Measurements from ENCODE around the gene PCBP2.
A peak's percentile ranks its signal among the peaks of the same experiment; 100 is the strongest.

Gene PCBP2

DNA sequence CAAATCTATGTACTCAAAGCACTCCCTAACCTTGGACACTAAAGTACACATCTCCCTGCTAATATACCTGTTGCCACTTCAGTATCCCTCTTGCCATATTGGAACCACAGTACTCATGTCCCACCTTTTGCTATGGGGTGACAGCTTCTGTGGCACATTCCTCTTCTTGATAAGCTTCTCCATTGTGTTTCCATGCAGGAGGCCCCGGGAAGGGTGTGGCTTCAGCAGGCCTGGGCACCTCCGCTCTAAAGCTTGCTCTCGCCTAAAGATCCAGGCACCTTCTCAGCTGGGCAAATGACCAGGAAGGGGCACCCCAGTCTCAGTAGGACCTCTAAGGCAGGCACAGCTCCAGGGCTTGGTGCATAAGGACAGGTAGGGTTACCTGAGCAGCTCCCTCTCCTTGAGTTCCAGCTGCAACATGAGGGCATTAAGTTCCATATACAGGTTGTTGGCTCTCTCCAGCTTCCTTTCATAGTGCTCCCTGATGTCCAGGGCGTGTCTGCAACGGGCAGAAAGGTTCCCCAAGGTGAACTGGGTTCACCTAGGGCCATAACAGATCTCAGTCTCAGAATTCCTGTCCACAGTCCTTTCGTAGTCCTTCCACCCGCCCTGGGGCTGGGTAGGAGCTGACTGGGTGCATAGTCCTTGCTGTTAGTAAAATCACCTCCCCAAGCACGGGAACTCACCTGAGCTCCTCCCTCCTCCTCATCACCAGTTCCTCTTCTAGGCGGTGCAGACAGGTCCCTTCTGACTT lies 31.5 kb downstream of the PCBP2 start:
- H3K4me3 ChIP-seq (ENCODE audit: low read depth, low read length): no peak overlapping the region
- peak; percentile 33 for DNase-seq (ENCODE audit: low read depth)
- TF ChIP-seq CTCF (IDR thresholded peaks at IDR 0.05; ENCODE audit: insufficient read depth, low read depth, low read length, missing control alignments): no peak

- TF ChIP-seq CTCF (IDR thresholded peaks at IDR 0.05; ENCODE audit: insufficient read depth, low read depth, low read length, missing control alignments): no peak
- H3K4me3 ChIP-seq (ENCODE audit: low read depth, low read length): no peak overlapping the region
- DNase-seq (ENCODE audit: low read depth): peak; percentile 26
These were observed 32.1 kb downstream of the PCBP2 start for GRCh38 chr12:53483979-53484377.

- DNase-seq (ENCODE audit: low read depth): no peak
- no peak overlapping the region for H3K4me3 ChIP-seq (ENCODE audit: low read depth, low read length)
- no peak for TF ChIP-seq CTCF (IDR thresholded peaks at IDR 0.05; ENCODE audit: insufficient read depth, low read depth, low read length, missing control alignments)
These were observed 33.0 kb downstream of the PCBP2 start for GRCh38 chr12:53484686-53485575.

DNA sequence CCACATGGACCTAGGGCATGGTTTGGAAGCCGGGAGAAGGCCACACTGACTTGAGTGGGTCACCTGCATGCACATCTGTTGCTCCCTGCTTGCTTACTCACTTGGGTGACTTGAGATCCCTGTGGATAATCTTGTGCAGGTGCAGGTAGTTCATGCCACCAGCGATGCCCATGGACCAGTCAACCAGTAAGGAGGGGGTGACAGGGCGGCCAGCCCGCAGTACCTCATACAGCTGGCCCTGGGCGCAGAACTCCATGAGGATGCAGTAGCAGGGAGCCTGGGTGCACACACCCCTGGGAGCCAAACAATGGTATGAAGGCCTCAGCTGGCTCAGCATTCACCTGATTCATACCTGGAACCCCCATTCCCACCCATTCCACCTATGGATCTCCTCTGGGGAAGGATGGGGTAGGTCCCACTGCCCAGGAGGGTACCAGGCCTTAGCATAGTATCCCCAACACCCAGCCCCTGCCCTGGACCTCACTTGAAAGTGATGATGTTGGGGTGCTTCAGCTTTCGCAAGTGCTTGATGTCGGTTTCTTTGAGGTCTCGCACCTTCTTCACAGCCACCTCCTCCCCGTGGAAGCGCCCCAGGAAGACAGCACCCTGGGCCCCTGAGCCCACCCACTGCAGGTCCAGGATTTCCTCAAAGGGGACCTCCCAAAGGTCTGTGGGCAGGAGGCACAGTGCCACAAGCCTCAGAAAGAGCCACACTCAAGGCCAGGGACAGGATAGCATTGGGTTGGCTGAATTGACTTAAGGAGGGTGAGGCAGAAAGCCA lies 34.2 kb downstream of the PCBP2 start:
- TF ChIP-seq CTCF (IDR thresholded peaks at IDR 0.05; ENCODE audit: insufficient read depth, low read depth, low read length, missing control alignments): no peak
- no peak overlapping the region for H3K4me3 ChIP-seq (ENCODE audit: low read depth, low read length)
- no peak for DNase-seq (ENCODE audit: low read depth)

GRCh38 chr12:53486736-53487487 lies 35.0 kb downstream of the PCBP2 start:
- H3K4me3 ChIP-seq (ENCODE audit: low read depth, low read length): no peak overlapping the region
- DNase-seq (ENCODE audit: low read depth): no peak
- TF ChIP-seq CTCF (IDR thresholded peaks at IDR 0.05; ENCODE audit: insufficient read depth, low read depth, low read length, missing control alignments): no peak

DNA sequence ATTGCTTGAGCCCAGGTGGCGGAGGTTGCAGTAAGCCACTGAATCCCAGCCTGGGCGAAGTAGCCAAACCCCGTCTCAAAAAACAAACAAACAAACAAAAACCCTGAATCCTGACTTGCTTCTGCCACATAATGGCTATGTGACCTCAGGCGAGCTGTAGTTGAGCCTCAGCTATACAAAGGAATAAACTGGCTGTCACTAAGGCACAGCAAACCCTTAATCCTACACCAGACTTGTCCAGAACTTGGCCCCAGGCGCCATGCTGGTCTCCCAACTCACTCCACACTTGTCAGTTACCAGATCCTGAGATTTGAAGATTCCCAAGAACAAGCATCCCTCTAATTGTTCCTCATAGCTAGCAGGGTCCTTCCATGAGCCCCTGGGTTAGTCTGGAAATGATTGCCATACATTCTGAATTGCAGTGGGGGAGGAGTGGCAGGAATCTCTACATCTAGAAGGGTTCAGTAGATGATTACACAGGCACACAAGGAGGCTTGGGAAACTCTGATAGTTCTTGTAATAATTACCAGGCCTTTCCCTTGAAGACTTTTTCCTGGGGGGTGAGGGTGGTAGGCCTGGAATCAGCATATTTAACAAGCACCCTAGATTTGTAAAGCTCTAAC lies 37.5 kb downstream of the PCBP2 start:
- DNase-seq (ENCODE audit: low read depth): no peak
- no peak overlapping the region for H3K4me3 ChIP-seq (ENCODE audit: low read depth, low read length)
- no peak for TF ChIP-seq CTCF (IDR thresholded peaks at IDR 0.05; ENCODE audit: insufficient read depth, low read depth, low read length, missing control alignments)
